HEK293 (cell line): ENCODE measurements around the gene IL34.
"Not testable (repeated sequence)": the region's sequence is repeated elsewhere in the genome, so short reads cannot be mapped to it uniquely, and the experiment has no call there.

Source experiments
- CTCF ChIA-PET: fragments of 350-600 bp; formaldehyde crosslinking; extraction: SDS; loops from one replicate; lab custom pipeline; 2021; ENCODE audit warnings: antibody characterized with exemption; lab: Yijun Ruan, JAX
- POLR2A ChIA-PET: fragments of 300-600 bp; formaldehyde crosslinking; extraction: SDS; loops from one replicate; lab custom pipeline; 2020; ENCODE audit warnings: antibody characterized with exemption, inconsistent platforms; lab: Yijun Ruan, JAX
- H3K27ac ChIP-seq: fragments of 200-500 bp; sonication (Bioruptor generic); 2 replicates; pipeline ENCODE4 v1.5.1; 2014; ENCODE audit warnings: low read depth, low read length, control low read depth, inconsistent platforms; ENCODE audit errors: extremely low read depth
- H3K36me3 ChIP-seq, 2 experiments: fragments of 200-500 bp in 1 of 2; sonication (Bioruptor generic) in 1 of 2; 1 replicate in 1 of 2; 2 replicates in 1 of 2; pipeline ENCODE4 v1.5.1; 2014 to 2017; ENCODE audit warnings: inconsistent platforms in 2 of 2, low read length in 2 of 2; ENCODE audit not compliant: control insufficient read depth in 2 of 2, insufficient read depth in 1 of 2
- H3K4me1 ChIP-seq: fragments of 200-500 bp; sonication (Bioruptor generic); 2 replicates; pipeline ENCODE4 v1.5.1; 2014; ENCODE audit warnings: mild to moderate bottlenecking, low read length, inconsistent platforms; ENCODE audit not compliant: control insufficient read depth, insufficient read depth
- H3K4me3 ChIP-seq: 2 replicates; pipeline ENCODE4 v1.5.1; 2011; ENCODE audit warnings: low read depth, mild to moderate bottlenecking, control low read depth, low read length, moderate library complexity
- H3K9me3 ChIP-seq: fragments of 200-500 bp; sonication (Bioruptor generic); 2 replicates; pipeline ENCODE4 v1.5.1; 2014; ENCODE audit warnings: low read depth, low read length, inconsistent platforms; ENCODE audit not compliant: control insufficient read depth, insufficient read depth
- AEBP2 ChIP-seq: fragments of 450-650 bp; formaldehyde crosslinking; IDR thresholded peaks from 2 replicates; pipeline ENCODE4 v1.5.1; 2016; ENCODE audit warnings: missing biosample characterization, missing genetic modification characterization, borderline replicate concordance
- PATZ1 ChIP-seq: fragments of 450-650 bp; formaldehyde crosslinking; IDR thresholded peaks from 2 replicates; pipeline ENCODE4 v1.5.1; 2016; ENCODE audit warnings: missing biosample characterization, missing genetic modification characterization
- ZNF112 ChIP-seq: fragments of 450-650 bp; formaldehyde crosslinking; IDR thresholded peaks from 2 replicates; pipeline ENCODE4 v1.5.0; 2017; ENCODE audit warnings: missing biosample characterization, missing genetic modification characterization
- ZNF623 ChIP-seq: fragments of 450-650 bp; formaldehyde crosslinking; IDR thresholded peaks from 2 replicates; pipeline ENCODE4 v1.5.1; 2016; ENCODE audit warnings: missing biosample characterization, missing genetic modification characterization
- ZNF660 ChIP-seq: fragments of 450-650 bp; IDR thresholded peaks from 2 replicates; pipeline ENCODE4 v1.5.1; 2018; ENCODE audit warnings: missing biosample characterization, mild to moderate bottlenecking, missing genetic modification characterization
- ZNF768 ChIP-seq: fragments of 450-650 bp; formaldehyde crosslinking; IDR thresholded peaks from 2 replicates; pipeline ENCODE4 v1.5.1; 2018; ENCODE audit warnings: missing biosample characterization, mild to moderate bottlenecking, missing genetic modification characterization
- TF ChIP-seq, protein P1 (sequence below): fragments of 450-650 bp; formaldehyde crosslinking; IDR thresholded peaks from 2 replicates; pipeline ENCODE4 v1.5.1; 2017; ENCODE audit warnings: missing biosample characterization, missing genetic modification characterization
- TF ChIP-seq, protein P2 (sequence below): fragments of 450-650 bp; formaldehyde crosslinking; IDR thresholded peaks from 2 replicates; pipeline ENCODE4 v1.5.1; 2016; ENCODE audit warnings: missing biosample characterization, missing genetic modification characterization

The IL34 gene

DNA sequence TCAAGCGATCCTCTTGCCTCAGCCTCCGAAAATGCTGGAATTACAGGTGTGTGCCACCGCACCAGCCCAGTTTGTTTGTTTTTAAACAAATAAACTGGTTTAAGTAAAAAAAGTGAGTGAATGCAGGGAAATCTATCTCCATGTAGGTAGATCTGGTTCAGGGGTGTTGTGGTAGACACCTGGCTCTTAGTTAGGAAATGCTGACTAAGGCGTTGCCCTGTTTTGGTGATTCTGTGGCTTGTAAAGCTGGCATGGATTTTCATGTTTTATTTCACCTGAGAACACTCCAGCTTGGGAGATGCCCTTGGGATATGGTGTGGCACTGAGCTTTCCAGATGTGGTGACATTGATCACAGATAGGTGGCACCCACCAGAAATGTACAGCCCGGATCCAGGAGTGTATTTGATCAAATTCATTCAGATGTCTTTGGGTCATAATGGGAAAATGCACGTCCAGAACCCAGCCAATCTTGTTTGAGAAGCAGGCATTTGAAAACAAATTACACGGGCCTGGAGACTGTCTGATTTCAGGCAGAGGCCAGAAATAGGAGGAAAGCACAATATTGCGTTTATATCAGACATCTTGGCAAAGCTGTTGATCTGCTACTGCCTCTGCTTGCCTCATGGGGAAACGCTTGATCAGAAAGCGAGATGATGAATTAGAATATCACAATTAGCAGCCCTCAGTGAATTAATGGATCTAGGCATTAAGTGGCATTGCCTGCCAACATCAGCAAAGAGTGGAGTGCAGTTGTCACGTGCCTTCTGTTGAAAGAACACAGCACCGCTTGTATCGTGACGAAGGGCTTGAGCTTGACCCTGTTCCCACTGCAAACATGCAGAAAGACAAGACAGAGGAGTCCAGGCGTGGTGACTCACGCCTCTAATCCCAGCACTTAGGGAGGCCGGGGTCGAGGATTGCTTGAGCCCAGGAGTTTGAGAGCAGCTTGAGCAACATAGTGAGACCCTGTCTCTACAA lies 7.3 kb upstream of the IL34 start:
- Histone ChIP-seq H3K4me1 (no peaks in the 10 kb centered on the region), H3K27ac (no peak overlapping the region), H3K9me3 (no peaks in the 10 kb centered on the region), H3K4me3 (no peak overlapping the region), H3K36me3 (no peaks in the 10 kb centered on the region)
- CTCF ChIA-PET, result interaction anchor here (0.6 to 1.2 kb wide), 2 partner anchors 14 to 16 kb away, joined by 3 read pairs; no protein-coding TSS in a partner anchor
- POLR2A ChIA-PET, result no interaction called here
- TF ChIP-seq AEBP2 (no peak), PATZ1 (no peak), ZNF112 (tag by site-specific recombination) (no peak), ZNF660 (tag by site-specific recombination) (no peak), ZNF768 (tag by site-specific recombination) (no peak)
- TF ChIP-seq, protein P1, sequence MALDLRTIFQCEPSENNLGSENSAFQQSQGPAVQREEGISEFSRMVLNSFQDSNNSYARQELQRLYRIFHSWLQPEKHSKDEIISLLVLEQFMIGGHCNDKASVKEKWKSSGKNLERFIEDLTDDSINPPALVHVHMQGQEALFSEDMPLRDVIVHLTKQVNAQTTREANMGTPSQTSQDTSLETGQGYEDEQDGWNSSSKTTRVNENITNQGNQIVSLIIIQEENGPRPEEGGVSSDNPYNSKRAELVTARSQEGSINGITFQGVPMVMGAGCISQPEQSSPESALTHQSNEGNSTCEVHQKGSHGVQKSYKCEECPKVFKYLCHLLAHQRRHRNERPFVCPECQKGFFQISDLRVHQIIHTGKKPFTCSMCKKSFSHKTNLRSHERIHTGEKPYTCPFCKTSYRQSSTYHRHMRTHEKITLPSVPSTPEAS, result no peak

- CTCF ChIA-PET, result no interaction called here
- no peak overlapping the region for H3K4me3 ChIP-seq
- H3K27ac ChIP-seq, result no peak overlapping the region
- TF ChIP-seq, protein P2, sequence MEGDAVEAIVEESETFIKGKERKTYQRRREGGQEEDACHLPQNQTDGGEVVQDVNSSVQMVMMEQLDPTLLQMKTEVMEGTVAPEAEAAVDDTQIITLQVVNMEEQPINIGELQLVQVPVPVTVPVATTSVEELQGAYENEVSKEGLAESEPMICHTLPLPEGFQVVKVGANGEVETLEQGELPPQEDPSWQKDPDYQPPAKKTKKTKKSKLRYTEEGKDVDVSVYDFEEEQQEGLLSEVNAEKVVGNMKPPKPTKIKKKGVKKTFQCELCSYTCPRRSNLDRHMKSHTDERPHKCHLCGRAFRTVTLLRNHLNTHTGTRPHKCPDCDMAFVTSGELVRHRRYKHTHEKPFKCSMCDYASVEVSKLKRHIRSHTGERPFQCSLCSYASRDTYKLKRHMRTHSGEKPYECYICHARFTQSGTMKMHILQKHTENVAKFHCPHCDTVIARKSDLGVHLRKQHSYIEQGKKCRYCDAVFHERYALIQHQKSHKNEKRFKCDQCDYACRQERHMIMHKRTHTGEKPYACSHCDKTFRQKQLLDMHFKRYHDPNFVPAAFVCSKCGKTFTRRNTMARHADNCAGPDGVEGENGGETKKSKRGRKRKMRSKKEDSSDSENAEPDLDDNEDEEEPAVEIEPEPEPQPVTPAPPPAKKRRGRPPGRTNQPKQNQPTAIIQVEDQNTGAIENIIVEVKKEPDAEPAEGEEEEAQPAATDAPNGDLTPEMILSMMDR (tag by site-specific recombination), result no peak
- no peak for TF ChIP-seq ZNF623 (tag by site-specific recombination)
- POLR2A ChIA-PET, result no interaction called here
- H3K4me1 ChIP-seq, result no peaks in the 10 kb centered on the region
- no peaks in the 10 kb centered on the region for H3K36me3 ChIP-seq
- no peaks in the 10 kb centered on the region for H3K9me3 ChIP-seq
Measured at GRCh38 chr16:70642633-70643032, 3.7 kb upstream of the IL34 start.

GRCh38 chr16:70643264-70643663 lies 3.1 kb upstream of the IL34 start:
- H3K4me1 ChIP-seq, POLR2A ChIA-PET, H3K36me3 ChIP-seq, CTCF ChIA-PET, H3K4me3 ChIP-seq, H3K9me3 ChIP-seq, H3K27ac ChIP-seq: not testable (repeated sequence)
